ENCODE data around the gene MSMO1.

MSMO1 gene

GRCh38 chr4:165382640-165383039 lies 55.2 kb downstream of the MSMO1 start:
- no peak overlapping the region for H3K4me3 ChIP-seq (ENCODE audit: low read length)
- no peak for DNase-seq (ENCODE audit: low read depth, low spot score)

- no peak overlapping the region for H3K4me3 ChIP-seq (ENCODE audit: low read length)
- DNase-seq (ENCODE audit: low read depth, low spot score): no peak
These were observed 56.2 kb downstream of the MSMO1 start for GRCh38 chr4:165383591-165384073.

GRCh38 chr4:165384186-165384585 lies 56.7 kb downstream of the MSMO1 start:
- H3K4me3 ChIP-seq (ENCODE audit: low read length): no peak overlapping the region
- no peak for DNase-seq (ENCODE audit: low read depth, low spot score)

- no peak overlapping the region for H3K4me3 ChIP-seq (ENCODE audit: low read length)
- no peak for DNase-seq (ENCODE audit: low read depth, low spot score)
These were observed 57.1 kb downstream of the MSMO1 start for GRCh38 chr4:165384598-165384997.

- DNase-seq (ENCODE audit: low read depth, low spot score): no peak
- no peak overlapping the region for H3K4me3 ChIP-seq (ENCODE audit: low read length)
These were observed 57.7 kb downstream of the MSMO1 start for GRCh38 chr4:165385126-165385525.

GRCh38 chr4:165386328-165386727 lies 58.9 kb downstream of the MSMO1 start:
- H3K4me3 ChIP-seq (ENCODE audit: low read length): no peak overlapping the region
- no peak for DNase-seq (ENCODE audit: low read depth, low spot score)

GRCh38 chr4:165388756-165389155 lies 61.3 kb downstream of the MSMO1 start:
- no peak overlapping the region for H3K4me3 ChIP-seq (ENCODE audit: low read length)
- no peak for DNase-seq (ENCODE audit: low read depth, low spot score)
